CD4-positive, alpha-beta memory T cell (primary cell): ENCODE measurements around the gene LAMTOR2. TPM values are rescaled to one million over a fixed set of nuclear protein-coding genes. Genes with fewer than 3 reads are reported as not detected.
A peak's percentile ranks its signal among the peaks of the same experiment; 100 is the strongest.

Experiments
- CTCF ChIA-PET: fragments of 350-600 bp; sonication (Branson Sonifier 250); formaldehyde crosslinking; loops from one replicate; lab custom pipeline; 2021; ENCODE audit warnings: inconsistent platforms; ENCODE audit not compliant: partially characterized antibody; lab: Charles Lee
- POLR2A ChIA-PET: fragments of 350-600 bp; sonication (Branson Sonifier 250); formaldehyde crosslinking; loops from one replicate; lab custom pipeline; 2021; ENCODE audit not compliant: partially characterized antibody; lab: Charles Lee
- DNase-seq, 5 donors: peaks; one replicate each; pipeline versions ENCODE4 v3.0.0 to v3.0.0-alpha.2; 2020 to 2022; ENCODE audit warnings: mixed read lengths in 1 of 5
- H3K27ac ChIP-seq: one replicate; pipeline ENCODE4 v1.7.0; 2013; ENCODE audit warnings: low read depth, low read length
- H3K27me3 ChIP-seq: 2 replicates; pipeline ENCODE4 v1.7.0; 2013; ENCODE audit warnings: mild to moderate bottlenecking, low read length, moderate library complexity; ENCODE audit not compliant: insufficient read depth
- H3K36me3 ChIP-seq: 2 replicates; pipeline ENCODE4 v1.7.0; 2013; ENCODE audit warnings: mild to moderate bottlenecking, low read length, moderate library complexity; ENCODE audit not compliant: insufficient read depth
- H3K4me1 ChIP-seq: 2 replicates; pipeline ENCODE4 v1.7.0; 2013; ENCODE audit warnings: mild to moderate bottlenecking, low read length, moderate library complexity; ENCODE audit not compliant: insufficient read depth
- H3K4me3 ChIP-seq, 2 donors: one replicate each; pipeline ENCODE4 v1.7.0; 2013; ENCODE audit warnings: low read length in 2 of 2, mild to moderate bottlenecking in 1 of 2
- H3K9me3 ChIP-seq, 2 donors: one replicate each; pipeline ENCODE4 v1.7.0; 2013; ENCODE audit warnings: low read length in 2 of 2, control low read depth in 1 of 2; ENCODE audit not compliant: control insufficient read depth in 1 of 2
- H3K27ac Mint-ChIP-seq, 7 donors: one replicate each; pipeline ENCODE4 v1.8.0; 2020 to 2021; ENCODE audit warnings: mixed read lengths in 7 of 7, mild to moderate bottlenecking in 6 of 7, inconsistent platforms in 3 of 7, moderate library complexity in 3 of 7
- H3K27me3 Mint-ChIP-seq, 2 donors: one replicate each; pipeline ENCODE4 v1.8.0; 2020 to 2021; ENCODE audit warnings: mixed read lengths in 2 of 2
- H3K36me3 Mint-ChIP-seq, 2 donors: one replicate each; pipeline ENCODE4 v1.8.0; 2020 to 2021; ENCODE audit warnings: mixed read lengths in 2 of 2, inconsistent platforms in 1 of 2, mild to moderate bottlenecking in 1 of 2
- H3K4me1 Mint-ChIP-seq, 4 donors: one replicate each; pipeline ENCODE4 v1.8.0; 2020 to 2021; ENCODE audit warnings: mixed read lengths in 4 of 4, mild to moderate bottlenecking in 1 of 4
- H3K4me3 Mint-ChIP-seq, 8 donors: one replicate each; pipeline ENCODE4 v1.8.0; 2020 to 2021; ENCODE audit warnings: mixed read lengths in 8 of 8, mild to moderate bottlenecking in 7 of 8, moderate library complexity in 6 of 8, inconsistent platforms in 3 of 8
- H3K9me3 Mint-ChIP-seq, 8 donors: one replicate each; pipeline ENCODE4 v1.8.0; 2020 to 2021; ENCODE audit warnings: mixed read lengths in 8 of 8, mild to moderate bottlenecking in 5 of 8, inconsistent platforms in 3 of 8, moderate library complexity in 1 of 8
- intact Hi-C: fragments of 100-400 bp; cut with micrococcal nuclease; formaldehyde crosslinking; loops from one replicate; pipeline ENCODE4 v1.15.1; 2023
- polyA plus RNA-seq, 2 donors: library from polyadenylated mRNA; unstranded; fragments of 300-500 nt; fragmentation: Illumina TruSeq; gene quantifications; one replicate each; pipeline ENCODE4 v1.2.3, GENCODE V29; 2021
- total RNA-seq, 2 experiments: library from RNA; stranded (reverse); gene quantifications; one replicate each; pipeline ENCODE4 v1.2.3, GENCODE V29; 2021

LAMTOR2 gene
- total and polyA plus RNA-seq, 4 experiments from 2014 or later = 33.0 to 151 (median 86.0) TPM

GRCh38 chr1:156074661-156075060 is 20.1 kb downstream of the LAMTOR2 start:
- Mint-ChIP-seq H3K9me3 (peaks cover 0 to 3% (median 0%) of the 10 kb centered on the region in 8 donors), H3K36me3 (no peaks in the 10 kb centered on the region), H3K4me3 (no peak overlapping the region), H3K27ac (no peak overlapping the region), H3K4me1 (peaks cover 0 to 5% (median under 1%) of the 10 kb centered on the region in 4 donors), H3K27me3 (peaks cover 3 to 5% of the 10 kb centered on the region in 2 donors)
- DNase-seq = no peak
- intact Hi-C loops = no loop called here
- CTCF ChIA-PET = no interaction called here
- no peaks in the 10 kb centered on the region for H3K4me1 ChIP-seq
- POLR2A ChIA-PET = no interaction called here
- no peak overlapping the region for H3K4me3 ChIP-seq
- no peaks in the 10 kb centered on the region for H3K27me3 ChIP-seq
- H3K36me3 ChIP-seq = no peaks in the 10 kb centered on the region
- H3K27ac ChIP-seq = no peak overlapping the region
- no peaks in the 10 kb centered on the region for H3K9me3 ChIP-seq

DNA sequence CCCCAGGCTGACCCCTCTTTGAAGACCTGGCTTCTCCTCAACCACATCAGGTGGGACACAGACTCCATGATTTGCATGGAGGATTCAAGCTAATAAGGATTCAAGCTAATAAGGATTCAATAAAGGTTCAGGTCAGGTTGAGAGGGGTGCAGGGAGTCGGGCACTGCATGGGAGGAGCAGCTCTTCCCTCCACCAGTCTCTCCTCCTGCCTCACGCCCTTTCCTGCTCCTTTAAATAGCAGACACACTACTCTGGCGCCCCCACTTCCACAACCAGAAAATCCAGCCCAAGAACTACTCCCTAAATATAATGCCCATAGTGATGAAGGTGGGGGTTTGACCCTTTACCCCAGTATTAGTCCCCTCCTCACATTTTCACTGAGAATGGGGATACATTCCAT is 20.6 kb downstream of the LAMTOR2 start:
- no peak overlapping the region for H3K4me3 ChIP-seq
- Mint-ChIP-seq H3K27me3 (peaks cover 3 to 6% of the 10 kb centered on the region in 2 donors), H3K27ac (no peak overlapping the region), H3K4me1 (peaks cover 0 to 5% (median under 1%) of the 10 kb centered on the region in 4 donors), H3K36me3 (no peaks in the 10 kb centered on the region), H3K9me3 (peaks cover 0 to 3% (median 0%) of the 10 kb centered on the region in 8 donors), H3K4me3 (no peak overlapping the region)
- no peaks in the 10 kb centered on the region for H3K27me3 ChIP-seq
- no peaks in the 10 kb centered on the region for H3K4me1 ChIP-seq
- H3K9me3 ChIP-seq = no peaks in the 10 kb centered on the region
- ChIA-PET POLR2A (no interaction called here), CTCF (no interaction called here)
- no peak overlapping the region for H3K27ac ChIP-seq
- intact Hi-C loops = no loop called here
- no peaks in the 10 kb centered on the region for H3K36me3 ChIP-seq
- no peak for DNase-seq

DNA sequence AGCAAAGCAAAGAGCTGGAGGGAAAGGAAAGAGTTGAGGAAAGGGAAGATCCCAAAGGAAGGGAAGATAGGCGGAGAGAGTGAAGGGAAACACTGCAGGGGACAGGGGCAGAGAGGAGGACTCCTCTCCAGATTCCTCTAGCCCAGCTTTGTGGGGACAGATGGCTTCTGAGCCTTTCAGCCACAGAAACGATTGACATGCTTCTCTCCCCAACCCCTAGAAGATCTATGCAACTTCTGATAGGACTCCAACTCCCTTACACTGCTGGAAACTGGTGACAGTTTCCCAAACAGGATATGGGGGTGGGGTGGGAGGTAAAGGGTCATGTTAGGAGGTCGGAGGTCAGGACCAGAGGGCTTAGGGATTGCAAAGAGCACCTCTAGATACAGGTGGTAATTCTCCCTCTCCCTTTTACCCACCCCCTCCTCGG is 21.2 kb downstream of the LAMTOR2 start:
- intact Hi-C loops = no loop called here
- ChIA-PET POLR2A (no interaction called here), CTCF (no interaction called here)
- Histone ChIP-seq H3K27me3 (no peaks in the 10 kb centered on the region), H3K4me3 (no peak overlapping the region), H3K9me3 (no peaks in the 10 kb centered on the region), H3K4me1 (no peaks in the 10 kb centered on the region), H3K36me3 (no peaks in the 10 kb centered on the region), H3K27ac (no peak overlapping the region)
- Mint-ChIP-seq H3K27me3 (peaks cover 3 to 6% of the 10 kb centered on the region in 2 donors), H3K4me3 (peak overlapping the region in 1 of 8 donors; percentile 37), H3K27ac (peak overlapping the region in 1 of 7 donors; percentile 4), H3K36me3 (no peaks in the 10 kb centered on the region), H3K4me1 (peaks cover 0 to 5% (median under 1%) of the 10 kb centered on the region in 4 donors), H3K9me3 (peaks cover 0 to 3% (median 0%) of the 10 kb centered on the region in 8 donors)
- no peak for DNase-seq

GRCh38 chr1:156076609-156077429 is 22.2 kb downstream of the LAMTOR2 start:
- Histone ChIP-seq H3K27me3 (no peaks in the 10 kb centered on the region), H3K4me3 (no peak overlapping the region), H3K9me3 (no peaks in the 10 kb centered on the region), H3K36me3 (no peaks in the 10 kb centered on the region), H3K4me1 (peaks cover 6% of the 10 kb centered on the region), H3K27ac (no peak overlapping the region)
- no peaks in the 10 kb centered on the region for H3K36me3 Mint-ChIP-seq
- CTCF ChIA-PET = no interaction called here
- H3K27ac Mint-ChIP-seq = no peak overlapping the region
- DNase-seq = no peak
- H3K9me3 Mint-ChIP-seq = no peaks in the 10 kb centered on the region
- intact Hi-C loops = no loop called here
- POLR2A ChIA-PET = no interaction called here
- peaks cover 3 to 6% of the 10 kb centered on the region in 2 donors for H3K27me3 Mint-ChIP-seq
- H3K4me3 Mint-ChIP-seq = peak overlapping the region in 1 of 8 donors; percentile 58
- H3K4me1 Mint-ChIP-seq = peaks cover 0 to 5% (median 2%) of the 10 kb centered on the region in 4 donors

GRCh38 chr1:156077430-156077760 is 22.8 kb downstream of the LAMTOR2 start:
- H3K27me3 Mint-ChIP-seq = peaks cover 3 to 6% of the 10 kb centered on the region in 2 donors
- intact Hi-C loops = no loop called here
- no peak overlapping the region for H3K27ac Mint-ChIP-seq
- ChIA-PET CTCF (no interaction called here), POLR2A (no interaction called here)
- Histone ChIP-seq H3K27me3 (no peaks in the 10 kb centered on the region), H3K9me3 (no peaks in the 10 kb centered on the region), H3K4me1 (peaks cover 10% of the 10 kb centered on the region), H3K4me3 (no peak overlapping the region), H3K27ac (no peak overlapping the region), H3K36me3 (no peaks in the 10 kb centered on the region)
- no peak for DNase-seq
- no peaks in the 10 kb centered on the region for H3K9me3 Mint-ChIP-seq
- no peaks in the 10 kb centered on the region for H3K36me3 Mint-ChIP-seq
- peaks cover 0 to 5% (median 2%) of the 10 kb centered on the region in 4 donors for H3K4me1 Mint-ChIP-seq
- H3K4me3 Mint-ChIP-seq = no peak overlapping the region

- POLR2A ChIA-PET = no interaction called here
- H3K4me3 ChIP-seq = no peak overlapping the region
- peaks cover 19% of the 10 kb centered on the region for H3K4me1 ChIP-seq
- Mint-ChIP-seq H3K4me1 (peaks cover 6 to 13% (median 7%) of the 10 kb centered on the region in 4 donors), H3K9me3 (no peaks in the 10 kb centered on the region), H3K27ac (peak overlapping the region in 2 of 7 donors; percentile 35 to 55), H3K27me3 (peaks cover 9 to 10% of the 10 kb centered on the region in 2 donors), H3K4me3 (peak overlapping the region in 1 of 8 donors; percentile 67), H3K36me3 (no peaks in the 10 kb centered on the region)
- intact Hi-C loops = no loop called here
- CTCF ChIA-PET = interaction anchor here (0.8 to 1.4 kb wide), 3 partner anchors 9 to 12 kb away, joined by 3 to 4 read pairs (median 4); no protein-coding TSS in a partner anchor
- H3K27me3 ChIP-seq = peaks cover 7% of the 10 kb centered on the region
- H3K36me3 ChIP-seq = no peaks in the 10 kb centered on the region
- no peak overlapping the region for H3K27ac ChIP-seq
- DNase-seq = no peak
- no peaks in the 10 kb centered on the region for H3K9me3 ChIP-seq
Observed at GRCh38 chr1:156078728-156079127, 24.1 kb downstream of the LAMTOR2 start.

- peaks cover 10% of the 10 kb centered on the region for H3K27me3 ChIP-seq
- Mint-ChIP-seq H3K4me1 (peaks cover 6 to 15% (median 9%) of the 10 kb centered on the region in 4 donors), H3K4me3 (peak overlapping the region in 4 of 8 donors; percentile 14 to 77 (median 47)), H3K27me3 (peaks cover 10 to 13% of the 10 kb centered on the region in 2 donors), H3K9me3 (no peaks in the 10 kb centered on the region), H3K27ac (no peak overlapping the region), H3K36me3 (no peaks in the 10 kb centered on the region)
- CTCF ChIA-PET = interaction anchor here (0.8 kb wide), 2 partner anchors 8 to 11 kb away, joined by 3 read pairs; no protein-coding TSS in a partner anchor
- no peaks in the 10 kb centered on the region for H3K9me3 ChIP-seq
- no peak overlapping the region for H3K27ac ChIP-seq
- H3K36me3 ChIP-seq = no peaks in the 10 kb centered on the region
- DNase-seq = no peak
- intact Hi-C loops = no loop called here
- no peak overlapping the region for H3K4me3 ChIP-seq
- POLR2A ChIA-PET = no interaction called here
- peaks cover 19% of the 10 kb centered on the region for H3K4me1 ChIP-seq
Observed at GRCh38 chr1:156079762-156080161, 25.2 kb downstream of the LAMTOR2 start.
